CD4-positive, alpha-beta T cell treated with Interleukin-4 for 4 hours (primary cell): ENCODE data around the gene SNRPE.
"Not testable (repeated sequence)": the region's sequence is repeated elsewhere in the genome, so short reads cannot be mapped to it uniquely, and the experiment has no call there.

Source experiments
- DNase-seq: peaks from one replicate; pipeline ENCODE4 v3.0.0-alpha.2; 2020

The SNRPE gene

GRCh38 chr1:203861379-203862184 is at the start of gene SNRPE:
SNRPE (plus strand) TSS chr1:203861599; CDS start chr1:203861660, 61 bp downstream.
- DNase-seq, result peak; percentile 98

DNA sequence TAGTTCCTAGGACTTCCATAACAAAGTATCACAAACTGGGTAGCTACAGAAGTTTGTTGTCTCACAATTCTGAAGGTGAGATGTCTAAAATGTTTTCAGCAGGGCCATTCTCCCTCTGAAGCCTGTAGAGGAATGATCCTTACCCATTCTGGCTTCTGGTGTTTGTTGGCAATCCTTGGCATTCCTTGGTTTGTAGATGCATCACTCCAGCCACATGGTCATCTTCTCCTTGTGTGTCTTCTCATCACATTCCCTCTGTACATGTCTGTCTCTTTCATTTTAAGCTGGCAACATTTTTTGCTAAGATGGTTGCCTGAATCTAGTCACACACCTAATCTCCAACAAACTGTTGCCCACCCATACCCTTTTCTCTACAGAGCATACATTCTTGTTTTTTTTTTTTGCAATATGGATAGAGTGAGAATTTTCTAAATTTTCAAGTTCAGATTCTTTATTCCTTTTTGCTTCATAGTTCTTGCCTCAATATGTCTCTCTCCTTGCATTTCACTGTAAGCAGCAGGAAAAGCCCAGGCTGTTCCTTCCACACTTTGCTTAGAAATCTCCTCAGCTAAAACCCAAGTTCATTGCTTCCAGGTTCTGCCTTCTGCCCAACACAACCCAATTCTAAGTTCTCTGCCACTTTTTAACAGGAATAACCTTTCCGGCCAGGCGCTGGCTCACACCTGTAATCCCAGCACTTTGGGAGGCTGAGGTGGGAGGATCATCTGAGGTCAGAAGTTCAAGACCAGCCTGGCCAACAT is 47.6 kb upstream of the SNRPE start:
- DNase-seq, result no peak

DNA sequence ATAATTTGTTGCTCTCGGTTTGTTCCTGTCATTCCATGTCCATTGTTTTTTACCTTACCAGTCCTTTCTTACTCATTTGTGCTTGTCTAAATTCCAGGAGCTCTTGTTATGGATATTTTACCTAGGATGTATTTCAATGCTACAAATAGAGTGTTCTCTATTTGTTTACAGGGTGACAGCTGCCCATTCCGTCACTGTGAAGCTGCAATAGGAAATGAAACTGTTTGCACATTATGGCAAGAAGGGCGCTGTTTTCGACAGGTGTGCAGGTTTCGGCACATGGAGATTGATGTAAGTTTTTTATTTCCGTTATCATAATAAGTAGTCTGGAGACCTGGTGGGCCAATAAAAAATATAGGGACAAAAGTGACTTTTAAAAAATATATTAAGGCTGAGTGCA is 43.0 kb upstream of the SNRPE start:
- no peak for DNase-seq

DNA sequence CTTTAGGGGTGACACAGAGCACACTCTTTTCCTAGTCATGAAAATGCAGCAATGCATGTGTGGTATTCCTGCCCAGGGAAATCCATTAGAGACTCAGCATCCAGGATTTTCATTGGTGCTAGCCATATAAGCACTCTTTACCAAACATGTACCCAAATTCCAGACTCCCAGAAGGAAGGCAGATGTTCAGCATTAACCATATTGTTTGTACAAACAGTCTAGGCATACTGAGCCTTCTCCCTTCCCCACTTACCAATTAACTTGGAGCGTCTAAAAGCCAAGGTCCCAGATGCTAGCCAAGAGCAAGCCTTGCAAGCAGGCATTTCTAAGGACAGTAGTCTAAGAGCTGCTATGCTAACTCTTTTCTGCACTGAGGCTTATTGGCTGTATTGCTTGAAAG is 38.1 kb upstream of the SNRPE start:
- no peak for DNase-seq

GRCh38 chr1:203826175-203826574 is 35.2 kb upstream of the SNRPE start:
- no peak for DNase-seq

- DNase-seq, result no peak
Observed at GRCh38 chr1:203828002-203828401, 33.4 kb upstream of the SNRPE start.

DNA sequence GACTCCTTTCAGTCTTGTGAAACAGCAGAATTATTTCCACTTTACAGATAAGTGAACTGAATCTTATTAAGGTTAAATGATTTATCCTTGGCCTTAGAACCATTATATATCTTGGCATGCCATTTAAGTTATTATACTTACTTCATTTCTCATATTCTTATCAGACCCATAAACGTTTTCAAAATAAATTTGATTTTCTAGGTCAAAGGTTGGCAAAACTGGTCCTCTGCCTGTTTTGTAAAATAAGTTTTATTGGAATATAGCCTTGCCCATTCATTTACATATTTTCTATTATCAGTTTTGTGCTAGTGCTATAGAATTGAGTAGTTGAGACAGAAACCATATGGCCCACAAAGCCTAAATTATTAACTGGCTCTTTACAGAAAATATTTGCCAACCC is 32.9 kb upstream of the SNRPE start:
- no peak for DNase-seq

DNA sequence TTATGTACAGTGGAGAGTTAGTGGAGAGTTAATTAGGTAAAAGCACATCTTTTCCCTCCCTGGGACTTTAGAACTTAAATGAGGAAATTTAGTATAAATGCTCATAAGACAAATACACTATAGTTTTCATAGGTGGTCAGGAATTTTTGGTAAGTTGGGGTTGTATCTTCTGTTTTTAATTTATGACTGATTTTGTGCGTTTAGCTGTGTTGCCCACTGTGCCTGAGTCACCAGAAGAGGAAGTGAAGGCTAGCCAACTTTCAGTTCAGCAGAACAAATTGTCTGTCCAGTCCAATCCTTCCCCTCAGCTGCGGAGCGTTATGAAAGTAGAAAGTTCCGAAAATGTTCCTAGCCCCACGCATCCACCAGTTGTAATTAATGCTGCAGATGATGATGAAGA is 32.2 kb upstream of the SNRPE start:
- not testable (repeated sequence) for DNase-seq

- no peak for DNase-seq
Observed at GRCh38 chr1:203835476-203835875, 25.9 kb upstream of the SNRPE start.

DNA sequence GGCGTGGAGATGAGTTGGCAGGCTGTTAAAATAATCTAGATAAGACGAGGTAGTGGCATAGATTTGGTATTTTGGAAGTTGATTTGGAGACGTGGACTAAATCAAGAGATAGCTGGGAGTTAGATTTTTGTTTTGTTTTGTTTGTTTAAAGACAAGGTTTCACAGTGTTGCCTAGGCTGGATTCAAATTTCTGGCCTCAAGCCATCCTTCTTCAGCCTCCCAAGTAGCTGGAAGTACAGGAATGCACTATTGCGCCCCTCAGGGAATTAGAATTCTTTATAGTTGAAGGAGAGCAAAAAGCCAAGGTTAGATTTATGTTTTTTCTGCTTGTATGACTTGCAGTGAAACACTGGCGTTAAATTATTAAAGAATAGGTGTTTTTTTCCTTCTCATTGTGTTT is 22.3 kb upstream of the SNRPE start:
- DNase-seq, result no peak

DNA sequence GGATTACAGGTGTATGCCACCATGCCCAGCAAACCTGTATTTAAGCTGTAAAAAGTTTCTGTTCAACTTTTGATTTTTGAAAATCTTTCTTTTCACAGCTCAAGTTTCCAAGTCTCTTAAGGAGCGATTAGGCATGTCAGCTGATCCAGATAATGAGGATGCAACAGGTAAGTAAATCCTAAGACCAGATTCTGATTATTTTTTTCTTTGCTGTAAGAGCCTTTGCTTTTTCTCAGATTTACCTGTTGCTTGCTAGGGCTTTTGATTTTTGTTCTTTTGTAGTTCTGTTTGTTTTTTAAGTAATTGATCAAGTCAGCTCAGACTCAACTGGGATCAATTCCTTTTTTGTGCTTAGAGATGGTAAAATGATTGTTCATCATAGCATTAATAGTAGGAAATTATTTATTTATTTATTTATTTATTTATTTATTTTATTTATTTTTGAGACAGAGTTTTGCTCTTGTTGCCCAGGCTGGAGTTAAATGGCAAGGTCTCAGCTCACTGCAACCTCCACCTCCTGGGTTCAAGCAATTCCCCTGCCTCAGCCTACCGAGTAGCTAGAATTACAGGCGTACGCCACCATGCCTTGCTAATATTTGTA is 21.1 kb upstream of the SNRPE start:
- DNase-seq, result no peak

DNA sequence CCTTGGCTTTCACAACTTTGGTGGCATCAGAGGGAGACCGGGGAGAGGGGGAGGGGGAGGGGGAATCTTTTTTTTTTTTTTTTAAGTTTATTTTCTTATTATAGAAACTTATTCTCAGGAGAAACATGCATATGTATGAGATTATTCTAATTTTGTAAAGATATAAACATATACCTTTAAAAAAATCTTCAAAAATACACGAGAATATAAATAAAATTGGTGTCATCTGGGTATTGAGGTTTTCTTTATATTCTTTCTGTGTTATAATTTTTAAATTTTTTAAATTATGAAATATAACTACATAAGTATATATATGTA is 18.9 kb upstream of the SNRPE start:
- no peak for DNase-seq

- no peak for DNase-seq
Observed at GRCh38 chr1:203843435-203843834, 18.0 kb upstream of the SNRPE start.

GRCh38 chr1:203853112-203853511 is 8.3 kb upstream of the SNRPE start:
- not testable (repeated sequence) for DNase-seq

DNA sequence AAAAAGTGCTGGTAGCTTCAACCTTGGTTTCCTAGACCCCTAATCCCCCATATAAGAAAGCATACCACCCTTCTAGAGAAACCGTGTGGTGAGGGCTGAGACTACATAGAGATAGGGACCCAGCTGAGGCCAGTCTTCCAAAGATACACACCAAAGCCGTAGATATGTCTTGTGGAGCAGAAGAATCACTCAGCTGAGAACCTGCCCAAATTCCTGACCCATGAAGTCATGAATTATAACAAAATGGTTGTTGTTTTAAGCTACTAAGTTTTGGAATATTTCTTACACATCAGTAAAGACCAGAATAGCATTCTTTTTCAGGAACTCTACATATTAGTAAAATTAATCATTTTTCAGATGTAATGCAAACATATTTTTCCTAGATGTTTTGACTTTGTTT is 3.3 kb upstream of the SNRPE start:
- DNase-seq, result no peak

GRCh38 chr1:203858975-203859374 is 2.4 kb upstream of the SNRPE start:
- DNase-seq, result no peak

- no peak for DNase-seq
Observed at GRCh38 chr1:203860396-203861025, 888 bp upstream of the SNRPE start.

- no peak for DNase-seq
Observed at GRCh38 chr1:203867802-203868201, 6.4 kb downstream of the SNRPE start.

- DNase-seq, result no peak
Observed at GRCh38 chr1:203870245-203870644, 8.8 kb downstream of the SNRPE start.

DNA sequence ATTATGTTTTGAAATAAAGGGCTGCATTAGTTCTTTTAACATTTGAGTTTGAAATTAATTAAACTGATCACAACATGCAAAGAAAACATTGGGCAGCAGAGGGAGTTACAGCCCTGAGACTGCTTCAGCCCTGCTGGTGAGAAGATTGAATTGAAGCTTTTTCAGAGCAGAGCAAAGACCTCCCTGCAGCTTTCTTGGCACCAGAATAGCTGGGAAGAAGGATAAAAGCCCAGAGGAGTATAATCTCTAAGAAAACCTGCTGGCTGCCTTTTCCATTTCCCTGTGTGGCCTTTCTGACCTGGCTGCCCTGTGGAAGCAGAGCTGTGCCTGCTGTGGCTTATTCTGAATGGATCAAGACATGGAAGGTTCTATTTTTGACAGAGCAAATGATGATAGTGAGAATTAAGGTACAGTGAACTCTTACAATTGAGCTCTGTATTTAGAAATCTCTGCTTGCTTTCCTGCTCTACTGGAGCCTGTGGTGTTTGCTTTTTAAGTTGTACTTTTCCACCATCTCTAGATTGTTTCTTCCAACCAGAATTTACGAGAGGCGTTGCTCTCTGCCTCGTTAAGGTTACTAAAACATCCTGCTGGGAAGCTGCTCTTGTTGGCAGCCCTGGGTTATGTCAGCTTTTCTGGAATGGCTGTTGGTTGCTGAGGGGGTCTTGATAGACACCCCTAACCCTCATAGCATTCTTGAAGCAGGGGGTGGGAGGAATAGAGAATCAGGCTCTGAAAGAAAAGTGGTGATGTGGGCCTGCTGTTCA is 9.9 kb downstream of the SNRPE start:
- DNase-seq, result peak; percentile 15

- DNase-seq, result no peak
Observed at GRCh38 chr1:203873094-203873493, 11.7 kb downstream of the SNRPE start.

DNA sequence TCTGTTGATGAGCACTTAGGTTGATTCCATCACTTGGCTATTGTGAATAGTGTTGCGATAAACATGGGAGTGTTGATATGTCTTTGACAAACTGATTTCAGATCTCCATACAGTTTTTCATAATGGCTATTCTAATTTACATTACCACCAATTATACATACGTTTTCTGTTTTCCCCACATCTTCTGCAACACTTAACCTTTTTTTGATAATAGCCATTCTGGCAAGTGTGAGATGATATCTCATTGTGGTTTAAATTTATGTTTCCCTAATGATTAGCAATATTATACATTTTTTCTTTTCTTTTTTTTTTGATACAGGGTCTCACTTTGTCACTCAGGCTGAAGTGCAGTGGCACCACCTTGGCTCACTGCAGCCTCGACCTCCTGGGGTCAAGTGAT is 17.0 kb downstream of the SNRPE start:
- no peak for DNase-seq

GRCh38 chr1:203880606-203881005 is 19.2 kb downstream of the SNRPE start:
- no peak for DNase-seq
